WERI-Rb-1 (cell line): ENCODE data around the gene CAPG.

ENCODE experiments used
- DNase-seq: peaks from one replicate; pipeline ENCODE4 v3.0.0-alpha.2; 2020
- H3K27ac ChIP-seq: fragments of 250-450 bp; sonication (Bioruptor Pico); 2 replicates; pipeline ENCODE4 v1.5.1; 2020; ENCODE audit warnings: mild to moderate bottlenecking, moderate library complexity
- H3K27me3 ChIP-seq: fragments of 250-450 bp; sonication (Bioruptor Pico); 2 replicates; pipeline ENCODE4 v1.5.1; 2021; ENCODE audit warnings: mild to moderate bottlenecking, low read depth, moderate library complexity; ENCODE audit not compliant: insufficient read depth, severe bottlenecking
- H3K36me3 ChIP-seq: fragments of 250-450 bp; sonication (Bioruptor Pico); 2 replicates; pipeline ENCODE4 v1.5.1; 2020; ENCODE audit warnings: mild to moderate bottlenecking, moderate library complexity
- H3K4me3 ChIP-seq: 2 replicates; pipeline ENCODE4 v1.5.1; 2011; ENCODE audit warnings: low read depth, mild to moderate bottlenecking, control low read depth, low read length
- H3K9me3 ChIP-seq: fragments of 250-450 bp; sonication (Bioruptor Pico); 2 replicates; pipeline ENCODE4 v1.5.1; 2021; ENCODE audit warnings: mild to moderate bottlenecking, moderate library complexity; ENCODE audit not compliant: severe bottlenecking
- CTCF ChIP-seq: IDR thresholded peaks from 2 replicates; pipeline ENCODE4 v1.5.1; 2011; ENCODE audit warnings: low read depth, mild to moderate bottlenecking, control low read depth, inconsistent platforms, low read length

CAPG gene

GRCh38 chr2:85347599-85347998 is 62.6 kb downstream of the CAPG start:
- TF ChIP-seq CTCF = no peak
- DNase-seq = no peak
- H3K27me3 ChIP-seq = no peaks in the 10 kb centered on the region
- peaks cover 31% of the 10 kb centered on the region for H3K36me3 ChIP-seq
- no peak overlapping the region for H3K4me3 ChIP-seq
- no peak overlapping the region for H3K27ac ChIP-seq
- H3K9me3 ChIP-seq = no peaks in the 10 kb centered on the region
